HG02798 (cell line): ENCODE data around the gene DLGAP3.
"Not testable (repeated sequence)": the region's sequence is repeated elsewhere in the genome, so short reads cannot be mapped to it uniquely, and the experiment has no call there.

ENCODE experiments used
- ATAC-seq: cut with Tn5 transposase; IDR thresholded peaks from one replicate; pipeline ENCODE4 v1.9.1; 2021; ENCODE audit warnings: mild to moderate bottlenecking; ENCODE audit not compliant: unreplicated experiment, poor library complexity

The DLGAP3 gene

GRCh38 chr1:34929497-34929852, at the start of gene DLGAP3:
Gene DLGAP3, minus strand, starts transcription at chr1:34929650. Its CDS starts 24,267 bp downstream, at chr1:34905383.
- no peak for ATAC-seq

GRCh38 chr1:34978921-34979320, 49.5 kb upstream of the DLGAP3 start:
- ATAC-seq, result no peak

- no peak for ATAC-seq
Measured at GRCh38 chr1:34977858-34978257, 48.4 kb upstream of the DLGAP3 start.

- ATAC-seq, result no peak
Measured at GRCh38 chr1:34977210-34977471, 47.7 kb upstream of the DLGAP3 start.

GRCh38 chr1:34976384-34977209, 47.1 kb upstream of the DLGAP3 start:
- ATAC-seq, result no peak

- ATAC-seq, result no peak
Measured at GRCh38 chr1:34975771-34976170, 46.3 kb upstream of the DLGAP3 start.

GRCh38 chr1:34975338-34975737, 45.9 kb upstream of the DLGAP3 start:
- no peak for ATAC-seq

GRCh38 chr1:34974626-34975025, 45.2 kb upstream of the DLGAP3 start:
- no peak for ATAC-seq

GRCh38 chr1:34973326-34973725, 43.9 kb upstream of the DLGAP3 start:
- no peak for ATAC-seq

GRCh38 chr1:34970829-34971228, 41.4 kb upstream of the DLGAP3 start:
- ATAC-seq, result no peak

GRCh38 chr1:34970220-34970735, 40.8 kb upstream of the DLGAP3 start:
- no peak for ATAC-seq

GRCh38 chr1:34968297-34968696, 38.8 kb upstream of the DLGAP3 start:
- not testable (repeated sequence) for ATAC-seq

- not testable (repeated sequence) for ATAC-seq
Measured at GRCh38 chr1:34967672-34968071, 38.2 kb upstream of the DLGAP3 start.

- no peak for ATAC-seq
Measured at GRCh38 chr1:34965597-34965996, 36.1 kb upstream of the DLGAP3 start.

GRCh38 chr1:34950428-34950827, 21.0 kb upstream of the DLGAP3 start:
- no peak for ATAC-seq

GRCh38 chr1:34948739-34949138, 19.3 kb upstream of the DLGAP3 start:
- ATAC-seq, result not testable (repeated sequence)

- not testable (repeated sequence) for ATAC-seq
Measured at GRCh38 chr1:34947641-34948314, 18.3 kb upstream of the DLGAP3 start.

- no peak for ATAC-seq
Measured at GRCh38 chr1:34946211-34946610, 16.8 kb upstream of the DLGAP3 start.

GRCh38 chr1:34941798-34942197, 12.3 kb upstream of the DLGAP3 start:
- not testable (repeated sequence) for ATAC-seq

GRCh38 chr1:34930702-34931071, 1.2 kb upstream of the DLGAP3 start:
- no peak for ATAC-seq

- no peak for ATAC-seq
Measured at GRCh38 chr1:34929853-34930701, 627 bp upstream of the DLGAP3 start.
